ENCODE data around the gene RASSF4. TPM values are rescaled to one million over a fixed set of nuclear protein-coding genes. Genes with fewer than 3 reads are reported as not detected.

The RASSF4 gene
- total RNA-seq, 1 experiment from 2014 or later: 2.8 TPM

GRCh38 chr10:44956717-44957706 is 2.6 kb upstream of the RASSF4 start:
- intact Hi-C loops (cut with micrococcal nuclease): no loop called here
- RAD21 ChIA-PET (ENCODE audit: low non-redundant PET in 1 of 2, low total read pairs in 2 of 2, uncharacterized antibody in 2 of 2, unreplicated experiment in 2 of 2): no interaction called here
- Histone ChIP-seq H3K9ac (ENCODE audit: low read length) (no peak overlapping the region), H4K20me1 (ENCODE audit: insufficient read depth) (no peaks in the 10 kb centered on the region), H3K9me3 (ENCODE audit: control insufficient read depth in 1 of 2, insufficient read depth in 1 of 2, low read depth in 1 of 2, low read length in 2 of 2) (no peaks in the 10 kb centered on the region), H2AFZ (ENCODE audit: low read depth, low read length, poor library complexity, severe bottlenecking) (no peak overlapping the region), H3K4me2 (ENCODE audit: low read length) (no peak overlapping the region), H3K79me2 (ENCODE audit: insufficient read depth, low read length) (no peaks in the 10 kb centered on the region), H3K27me3 (ENCODE audit: insufficient read depth, low read length) (no peaks in the 10 kb centered on the region), H3K36me3 (ENCODE audit: control insufficient read depth in 1 of 2, insufficient read depth in 2 of 2, low read length in 2 of 2) (no peaks in the 10 kb centered on the region), H3K4me3 (replicated peaks in 1 of 2; ENCODE audit: low read depth in 1 of 2, low read length in 2 of 2) (no peak overlapping the region), H3K27ac (ENCODE audit: low read depth, low read length) (no peak overlapping the region), H3K4me1 (ENCODE audit: control insufficient read depth in 1 of 2, insufficient read depth in 2 of 2, low read length in 2 of 2) (peaks cover 3 to 17% of the 10 kb centered on the region in 2 experiments; a peak in 3 of 4 replicates), H3K9me2 (ENCODE audit: insufficient read depth) (no peaks in the 10 kb centered on the region)
- no peak for TF ChIP-seq SIN3A (IDR thresholded peaks at IDR 0.05; ENCODE audit: low read depth)
- no peak for TF ChIP-seq JUND (IDR thresholded peaks at IDR 0.05)
- no peak for TF ChIP-seq ZNF274 (IDR thresholded peaks at IDR 0.05; ENCODE audit: low read depth, low read length)
- no peak for TF ChIP-seq ELF1 (IDR thresholded peaks at IDR 0.05; ENCODE audit: borderline replicate concordance, low read depth)
- TF ChIP-seq, protein P1, sequence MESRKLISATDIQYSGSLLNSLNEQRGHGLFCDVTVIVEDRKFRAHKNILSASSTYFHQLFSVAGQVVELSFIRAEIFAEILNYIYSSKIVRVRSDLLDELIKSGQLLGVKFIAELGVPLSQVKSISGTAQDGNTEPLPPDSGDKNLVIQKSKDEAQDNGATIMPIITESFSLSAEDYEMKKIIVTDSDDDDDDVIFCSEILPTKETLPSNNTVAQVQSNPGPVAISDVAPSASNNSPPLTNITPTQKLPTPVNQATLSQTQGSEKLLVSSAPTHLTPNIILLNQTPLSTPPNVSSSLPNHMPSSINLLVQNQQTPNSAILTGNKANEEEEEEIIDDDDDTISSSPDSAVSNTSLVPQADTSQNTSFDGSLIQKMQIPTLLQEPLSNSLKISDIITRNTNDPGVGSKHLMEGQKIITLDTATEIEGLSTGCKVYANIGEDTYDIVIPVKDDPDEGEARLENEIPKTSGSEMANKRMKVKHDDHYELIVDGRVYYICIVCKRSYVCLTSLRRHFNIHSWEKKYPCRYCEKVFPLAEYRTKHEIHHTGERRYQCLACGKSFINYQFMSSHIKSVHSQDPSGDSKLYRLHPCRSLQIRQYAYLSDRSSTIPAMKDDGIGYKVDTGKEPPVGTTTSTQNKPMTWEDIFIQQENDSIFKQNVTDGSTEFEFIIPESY (IDR thresholded peaks at IDR 0.05; ENCODE audit: extremely low read depth, insufficient replicate concordance, low read length): no peak
- no peak for TF ChIP-seq CEBPB (IDR thresholded peaks at IDR 0.05; ENCODE audit: low read depth)
- TF ChIP-seq RAD21 (IDR thresholded peaks at IDR 0.05; ENCODE audit: low read depth): no peak
- no peak for TF ChIP-seq TCF7L2 (IDR thresholded peaks at IDR 0.05; ENCODE audit: borderline replicate concordance, extremely low read depth, insufficient read depth, insufficient read length)
- TF ChIP-seq CTCF (IDR thresholded peaks at IDR 0.05 in 2 of 3, conservative IDR thresholded peaks at IDR 0.05 in 1 of 3; ENCODE audit: borderline replicate concordance in 1 of 3, insufficient read depth in 1 of 3, low read depth in 2 of 3, low read length in 2 of 3): no peak
- TF ChIP-seq CBX3 (IDR thresholded peaks at IDR 0.05; ENCODE audit: low read depth): no peak
- no peak for TF ChIP-seq SP1 (IDR thresholded peaks at IDR 0.05; ENCODE audit: low read depth)
- no peak for TF ChIP-seq POLR2A (IDR thresholded peaks at IDR 0.05; ENCODE audit: borderline replicate concordance, extremely low read depth, insufficient read depth, insufficient read length)
- no peak for TF ChIP-seq EZH2phosphoT487 (IDR thresholded peaks at IDR 0.05; ENCODE audit: borderline replicate concordance)
- no peak for TF ChIP-seq MAX (IDR thresholded peaks at IDR 0.05)
- TF ChIP-seq SRF (IDR thresholded peaks at IDR 0.05; ENCODE audit: low read depth): no peak
- no peak for TF ChIP-seq EZH2 (IDR thresholded peaks at IDR 0.05)
- CTCF ChIA-PET: no interaction called here
- ATAC-seq (no peak), DNase-seq (ENCODE audit: low read depth, low spot score) (no peak)
- POLR2A ChIA-PET: no interaction called here
- BruUV-seq (replicated peaks): no TSS peak
